ACHN (cell line): ENCODE measurements around the gene S1PR2.

Experiments
- DNase-seq: peaks from one replicate; pipeline ENCODE4 v3.0.0-alpha.2; 2015
- in situ Hi-C: cut with HindIII; loops from 2 replicates; pipeline ENCODE4 v1.10.0; 2017; ENCODE audit warnings: low sequenced_read_pairs, low pct_ligation_motif_present, low pct_unique_long_range_greater_than_20kb

The S1PR2 gene

DNA sequence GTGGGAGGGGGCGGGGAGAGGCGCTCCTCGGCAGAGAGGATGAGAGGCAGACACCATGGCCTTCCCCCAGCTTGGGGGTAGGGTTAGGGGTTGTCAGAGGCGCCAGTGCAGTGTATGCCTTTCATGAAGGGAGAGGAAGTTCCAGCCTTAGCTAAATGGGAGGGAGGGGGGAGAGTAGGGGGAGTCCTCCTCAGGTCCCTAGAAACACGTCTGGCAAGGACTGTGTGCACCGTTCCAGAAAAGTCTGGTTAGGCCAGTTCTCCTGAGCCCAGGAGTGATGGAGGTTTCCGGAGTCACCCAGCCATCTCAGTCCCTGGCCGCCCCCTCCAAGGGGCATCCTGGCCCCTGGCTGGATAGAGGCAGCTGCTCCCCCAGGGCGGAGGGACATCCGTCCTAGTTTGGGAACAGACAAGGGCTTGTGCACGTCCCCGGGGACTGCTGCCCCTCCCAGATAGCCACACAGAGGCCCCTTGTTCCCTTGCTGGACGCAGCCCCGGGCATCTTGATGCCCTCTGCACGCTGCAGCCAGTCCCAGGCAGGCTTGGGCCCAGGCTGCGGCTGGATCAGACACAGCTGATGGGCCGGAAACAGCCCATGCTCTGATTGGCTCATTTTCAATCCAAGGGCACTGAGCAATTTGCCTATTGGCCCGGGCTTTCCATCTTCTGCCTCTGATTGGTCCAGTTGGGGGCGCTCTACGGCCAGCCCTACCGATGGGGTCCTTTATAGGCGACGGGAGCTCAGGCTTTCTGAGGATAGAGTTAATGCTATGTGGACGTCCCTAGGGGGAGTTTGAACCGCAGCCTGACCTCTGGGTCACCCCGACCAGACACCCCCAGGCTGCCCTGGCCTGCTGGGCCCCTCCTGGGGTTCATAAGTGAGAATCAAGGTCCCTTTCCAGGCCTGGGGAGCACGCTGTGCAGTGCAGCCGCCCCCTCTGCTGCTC is 3.8 kb downstream of the S1PR2 start:
- in situ Hi-C loops, result no loop called here
- DNase-seq, result no peak

- DNase-seq, result no peak
- in situ Hi-C loops, result no loop called here
Measured at GRCh38 chr19:10226376-10227025, 4.6 kb downstream of the S1PR2 start.

DNA sequence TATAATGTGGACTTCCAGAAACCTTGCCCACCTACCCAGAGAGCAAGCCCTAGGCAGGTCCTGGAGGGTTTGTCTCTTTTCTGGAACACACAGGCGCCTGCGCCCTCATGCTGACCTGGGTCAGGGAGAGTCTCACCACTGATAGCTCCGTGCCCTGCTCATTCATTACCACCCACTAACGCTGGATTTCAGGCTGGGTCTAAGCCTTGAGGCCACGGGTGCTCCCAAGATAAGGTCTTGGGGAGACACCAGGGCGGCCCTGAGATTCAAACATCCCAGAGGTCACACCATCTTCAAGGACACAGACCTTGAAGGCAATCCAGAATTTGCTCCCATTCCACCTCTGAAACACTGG is 5.1 kb downstream of the S1PR2 start:
- in situ Hi-C loops, result no loop called here

GRCh38 chr19:10224337-10224736 is 6.8 kb downstream of the S1PR2 start:
- in situ Hi-C loops, result no loop called here

More for the DNA sequence above, 5.1 kb downstream of the S1PR2 start:
- no peak for DNase-seq

DNA sequence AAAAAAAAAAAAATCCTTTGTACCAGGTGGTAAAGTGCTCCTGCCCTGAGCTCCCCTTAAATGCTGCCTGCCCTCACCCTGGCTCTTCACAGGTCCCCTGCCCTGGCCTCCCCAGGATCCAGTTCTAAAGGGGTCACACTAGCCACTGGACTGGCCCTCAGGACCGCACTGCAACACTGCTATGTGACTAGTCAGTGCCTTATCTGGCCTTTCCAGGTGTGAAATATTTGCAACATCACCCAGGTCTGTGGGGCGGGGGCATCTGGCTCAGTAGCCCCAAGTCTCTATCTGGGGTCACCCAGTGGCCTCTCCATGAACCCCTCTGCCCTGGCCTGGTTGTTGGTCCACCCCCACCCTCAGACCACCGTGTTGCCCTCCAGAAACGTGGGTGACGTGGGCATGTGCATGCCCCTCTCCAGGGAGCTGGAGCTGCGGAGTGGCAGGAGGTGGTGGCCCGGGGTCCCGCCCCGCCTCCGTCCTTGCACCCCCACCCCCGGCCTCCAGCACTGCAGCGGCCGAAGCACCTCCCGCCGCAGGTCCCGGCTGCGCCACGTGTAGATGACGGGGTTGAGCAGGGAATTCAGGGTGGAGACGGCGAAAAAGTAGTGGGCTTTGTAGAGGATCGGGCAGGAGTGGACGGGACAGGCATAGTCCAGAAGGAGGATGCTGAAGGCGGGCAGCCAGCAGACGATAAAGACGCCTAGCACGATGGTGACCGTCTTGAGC is 7.5 kb downstream of the S1PR2 start:
- DNase-seq, result no peak
- in situ Hi-C loops, result no loop called here

More at GRCh38 chr19:10224337-10224736, 6.8 kb downstream of the S1PR2 start:
- no peak for DNase-seq

DNA sequence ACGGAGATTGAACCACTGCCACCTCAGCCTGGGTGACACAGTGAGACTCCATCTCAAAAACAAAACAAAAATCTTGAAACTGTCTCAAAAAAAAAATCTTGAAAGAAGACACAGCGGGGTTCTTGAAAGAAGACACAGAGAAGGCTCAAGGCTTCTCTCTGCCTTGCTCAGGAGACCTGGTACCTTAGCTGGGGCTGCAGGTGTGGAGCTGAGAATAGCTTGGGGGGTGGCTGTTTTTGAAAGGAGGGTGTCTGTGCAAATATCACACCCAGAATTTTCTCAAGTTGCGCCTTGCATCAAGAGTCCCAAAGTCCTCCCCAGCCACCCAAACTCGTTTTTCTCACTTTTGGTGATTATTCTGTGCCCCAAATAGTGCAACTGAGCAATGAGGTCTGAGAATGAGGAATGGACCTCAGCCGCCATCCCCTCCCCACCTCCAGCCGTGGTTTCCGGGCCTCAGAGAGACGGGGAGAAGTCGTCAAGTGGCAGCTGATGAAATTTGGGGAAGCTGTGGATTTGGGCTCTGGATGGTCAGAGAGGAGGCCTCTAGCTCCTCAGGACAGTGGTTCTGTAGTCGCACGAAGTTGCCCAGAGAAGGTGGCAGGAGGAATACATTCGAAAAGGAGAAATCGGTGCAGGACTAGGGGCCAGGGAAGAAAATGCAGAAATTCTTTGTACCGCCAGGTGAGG is 8.8 kb downstream of the S1PR2 start:
- in situ Hi-C loops, result no loop called here
- no peak for DNase-seq

DNA sequence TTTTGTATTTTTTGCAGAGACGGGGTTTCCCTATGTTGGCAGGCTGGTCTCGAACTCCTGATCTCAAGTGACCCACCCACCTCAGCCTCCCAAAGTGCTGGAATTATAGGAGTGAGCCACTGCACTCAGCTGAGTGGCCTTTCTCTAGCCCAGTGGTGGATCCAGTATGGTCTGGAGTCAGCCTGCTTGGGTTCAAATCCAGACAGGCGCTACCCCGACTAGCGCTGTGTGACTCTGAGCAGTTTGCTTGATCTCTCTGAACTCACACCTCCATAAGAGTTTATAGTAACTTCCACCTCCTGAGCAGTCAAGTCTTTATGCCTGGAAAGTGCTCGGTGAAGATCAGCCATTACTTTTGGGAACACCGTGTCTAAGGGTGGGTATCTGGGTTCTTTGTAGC is 10.4 kb downstream of the S1PR2 start:
- no peak for DNase-seq
- in situ Hi-C loops, result no loop called here

GRCh38 chr19:10219678-10220077 is 11.5 kb downstream of the S1PR2 start:
- no peak for DNase-seq
- in situ Hi-C loops, result no loop called here

- DNase-seq, result no peak
- in situ Hi-C loops, result no loop called here
Measured at GRCh38 chr19:10217085-10217484, 14.0 kb downstream of the S1PR2 start.

- DNase-seq, result no peak
- in situ Hi-C loops, result no loop called here
Measured at GRCh38 chr19:10214784-10215183, 16.3 kb downstream of the S1PR2 start.

GRCh38 chr19:10211691-10212090 is 19.4 kb downstream of the S1PR2 start:
- no peak for DNase-seq

DNA sequence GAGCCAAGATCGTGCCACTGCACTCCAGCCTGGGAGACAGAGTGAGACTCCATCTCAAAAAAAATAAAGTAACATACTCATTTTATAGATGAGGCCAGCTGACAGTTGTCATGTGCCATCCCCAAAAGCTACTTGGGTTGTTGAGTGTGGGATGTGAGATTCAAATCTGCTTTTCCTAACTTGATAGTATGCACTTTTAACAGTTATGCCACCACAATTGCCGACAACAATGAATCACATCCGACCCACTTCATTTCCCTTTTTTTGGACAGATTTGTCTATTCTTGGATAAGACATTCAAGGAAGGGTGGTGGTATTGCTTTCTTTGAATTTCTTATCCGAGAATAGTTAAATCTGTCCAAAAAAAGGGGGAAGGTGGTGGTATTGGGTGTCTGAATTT is 20.1 kb downstream of the S1PR2 start:
- DNase-seq, result no peak
- in situ Hi-C loops, result no loop called here

More at GRCh38 chr19:10211691-10212090, 19.4 kb downstream of the S1PR2 start:
- in situ Hi-C loops, result no loop called here

- in situ Hi-C loops, result no loop called here
- no peak for DNase-seq
Measured at GRCh38 chr19:10209315-10209714, 21.8 kb downstream of the S1PR2 start.

DNA sequence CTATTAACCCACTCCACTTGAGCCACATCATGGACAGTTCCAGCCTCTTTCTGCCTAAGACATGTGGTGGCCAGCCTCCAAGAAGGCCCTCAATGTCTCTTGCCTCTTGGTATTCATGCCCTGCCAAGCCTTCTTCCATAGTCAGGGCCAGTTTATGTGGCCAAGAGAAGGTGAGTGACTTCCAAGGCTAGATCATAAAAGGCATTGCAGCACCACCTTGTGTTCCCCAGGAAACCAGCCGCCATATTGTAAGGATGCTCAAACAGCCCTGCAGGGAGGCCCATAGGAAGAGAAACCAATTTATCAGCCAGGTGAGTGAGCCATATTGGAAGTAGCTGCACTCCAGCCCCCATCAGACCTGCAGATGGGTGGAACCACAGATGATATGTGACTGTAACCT is 24.1 kb downstream of the S1PR2 start:
- DNase-seq, result no peak
- in situ Hi-C loops, result no loop called here

GRCh38 chr19:10206226-10206885 is 24.8 kb downstream of the S1PR2 start:
- DNase-seq, result peak; percentile 13
- in situ Hi-C loops, result no loop called here

DNA sequence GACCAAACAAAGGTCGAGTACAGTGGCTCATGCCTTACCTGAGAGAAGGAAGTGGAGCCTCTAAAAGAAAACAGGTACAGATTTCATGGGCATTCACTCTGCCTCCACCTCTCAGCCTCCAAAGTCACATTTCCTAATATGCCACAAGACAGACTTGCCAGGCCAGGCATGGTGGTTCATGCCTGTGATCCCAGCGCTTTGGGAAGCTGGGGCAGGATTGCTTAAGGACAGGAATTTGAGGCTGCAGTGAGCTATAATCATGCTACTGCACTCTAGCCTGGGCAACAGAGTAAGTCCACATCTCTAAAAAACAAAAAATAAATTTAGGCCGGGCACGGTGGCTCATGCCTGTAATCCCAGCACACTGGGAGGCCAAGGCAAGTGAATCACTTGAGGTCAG is 25.5 kb downstream of the S1PR2 start:
- no peak for DNase-seq
- in situ Hi-C loops, result no loop called here

- in situ Hi-C loops, result no loop called here
- DNase-seq, result no peak
Measured at GRCh38 chr19:10203686-10204085, 27.4 kb downstream of the S1PR2 start.

DNA sequence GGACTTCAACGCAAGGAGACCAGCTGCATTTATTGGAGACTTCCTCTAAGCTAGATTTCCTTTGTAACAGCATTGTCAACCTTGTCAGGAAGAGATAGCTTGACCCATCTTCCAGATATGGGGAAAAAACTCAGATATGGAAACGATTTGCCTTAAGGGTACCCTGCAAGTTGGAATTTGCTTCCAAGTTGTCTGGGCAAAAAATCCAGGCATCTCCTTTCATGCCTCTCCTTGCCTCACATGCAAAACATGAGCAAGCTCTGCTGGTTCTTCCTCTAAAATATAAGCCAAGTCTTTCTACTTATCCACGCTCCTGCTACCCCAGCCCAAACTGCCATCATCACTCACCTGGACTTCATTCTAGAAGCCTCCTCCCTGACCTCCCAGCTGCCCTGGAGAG is 30.0 kb downstream of the S1PR2 start:
- in situ Hi-C loops, result no loop called here
- DNase-seq, result no peak
